ENCODE results near the gene WWTR1.

Gene WWTR1

DNA sequence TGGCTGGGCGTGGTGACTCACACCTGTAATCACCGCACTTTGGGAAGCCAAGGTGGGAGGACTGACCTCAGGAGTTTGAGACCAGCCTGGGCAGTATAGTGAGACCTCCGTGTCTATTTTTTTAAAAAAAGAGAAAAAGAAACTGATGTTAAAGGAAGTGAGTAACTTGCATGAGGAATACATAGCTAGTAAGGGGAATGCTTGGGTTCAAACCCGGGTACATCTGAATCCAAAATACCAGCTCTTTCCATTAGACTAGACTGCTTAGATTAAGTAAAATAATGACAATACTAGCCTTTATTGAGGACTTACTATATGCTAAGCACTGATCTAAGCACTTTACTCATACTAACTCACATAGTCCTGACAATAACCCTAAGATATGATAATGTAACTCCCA is 160.9 kb downstream of the WWTR1 start:
- no peak for DNase-seq (ENCODE audit: low spot score)
- in situ Hi-C loops (cut with MboI; ENCODE audit: low pct_unique_long_range_greater_than_20kb, low sequenced_read_pairs, unreplicated experiment) = no loop called here
- TF ChIP-seq, protein P1, sequence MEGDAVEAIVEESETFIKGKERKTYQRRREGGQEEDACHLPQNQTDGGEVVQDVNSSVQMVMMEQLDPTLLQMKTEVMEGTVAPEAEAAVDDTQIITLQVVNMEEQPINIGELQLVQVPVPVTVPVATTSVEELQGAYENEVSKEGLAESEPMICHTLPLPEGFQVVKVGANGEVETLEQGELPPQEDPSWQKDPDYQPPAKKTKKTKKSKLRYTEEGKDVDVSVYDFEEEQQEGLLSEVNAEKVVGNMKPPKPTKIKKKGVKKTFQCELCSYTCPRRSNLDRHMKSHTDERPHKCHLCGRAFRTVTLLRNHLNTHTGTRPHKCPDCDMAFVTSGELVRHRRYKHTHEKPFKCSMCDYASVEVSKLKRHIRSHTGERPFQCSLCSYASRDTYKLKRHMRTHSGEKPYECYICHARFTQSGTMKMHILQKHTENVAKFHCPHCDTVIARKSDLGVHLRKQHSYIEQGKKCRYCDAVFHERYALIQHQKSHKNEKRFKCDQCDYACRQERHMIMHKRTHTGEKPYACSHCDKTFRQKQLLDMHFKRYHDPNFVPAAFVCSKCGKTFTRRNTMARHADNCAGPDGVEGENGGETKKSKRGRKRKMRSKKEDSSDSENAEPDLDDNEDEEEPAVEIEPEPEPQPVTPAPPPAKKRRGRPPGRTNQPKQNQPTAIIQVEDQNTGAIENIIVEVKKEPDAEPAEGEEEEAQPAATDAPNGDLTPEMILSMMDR (IDR thresholded peaks at IDR 0.05; ENCODE audit: extremely low read depth, insufficient read depth, missing control alignments) = no peak

DNA sequence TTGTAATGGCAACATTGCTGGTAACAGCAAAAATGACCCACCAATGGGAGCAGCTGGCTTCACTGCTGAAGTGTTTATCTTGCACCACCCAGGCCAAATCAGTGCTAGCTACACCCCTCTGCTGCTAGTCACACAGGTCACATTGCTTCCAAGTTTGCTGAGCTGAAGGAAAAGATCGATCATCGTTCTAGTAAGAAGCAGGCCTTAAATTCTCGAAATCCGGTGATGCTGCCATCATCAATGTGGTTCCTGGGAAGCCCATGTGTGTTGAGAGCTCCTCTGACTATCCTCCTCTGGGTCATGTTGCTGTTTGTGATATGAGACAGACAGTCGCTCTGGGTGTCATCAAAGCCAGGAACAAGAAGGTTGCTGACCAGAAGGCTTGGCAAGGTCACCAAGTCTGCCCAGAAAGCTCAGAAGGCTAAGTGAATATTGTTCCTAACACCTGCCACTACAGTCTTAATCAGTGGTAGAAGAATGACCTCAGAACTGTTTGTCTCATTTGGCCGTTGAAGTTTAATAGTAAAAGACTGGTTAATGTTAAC is 162.2 kb downstream of the WWTR1 start:
- in situ Hi-C loops (cut with MboI; ENCODE audit: low pct_unique_long_range_greater_than_20kb, low sequenced_read_pairs, unreplicated experiment) = no loop called here
- no peak for DNase-seq (ENCODE audit: low spot score)
- TF ChIP-seq, protein P1 (IDR thresholded peaks at IDR 0.05; ENCODE audit: extremely low read depth, insufficient read depth, missing control alignments) = no peak

DNA sequence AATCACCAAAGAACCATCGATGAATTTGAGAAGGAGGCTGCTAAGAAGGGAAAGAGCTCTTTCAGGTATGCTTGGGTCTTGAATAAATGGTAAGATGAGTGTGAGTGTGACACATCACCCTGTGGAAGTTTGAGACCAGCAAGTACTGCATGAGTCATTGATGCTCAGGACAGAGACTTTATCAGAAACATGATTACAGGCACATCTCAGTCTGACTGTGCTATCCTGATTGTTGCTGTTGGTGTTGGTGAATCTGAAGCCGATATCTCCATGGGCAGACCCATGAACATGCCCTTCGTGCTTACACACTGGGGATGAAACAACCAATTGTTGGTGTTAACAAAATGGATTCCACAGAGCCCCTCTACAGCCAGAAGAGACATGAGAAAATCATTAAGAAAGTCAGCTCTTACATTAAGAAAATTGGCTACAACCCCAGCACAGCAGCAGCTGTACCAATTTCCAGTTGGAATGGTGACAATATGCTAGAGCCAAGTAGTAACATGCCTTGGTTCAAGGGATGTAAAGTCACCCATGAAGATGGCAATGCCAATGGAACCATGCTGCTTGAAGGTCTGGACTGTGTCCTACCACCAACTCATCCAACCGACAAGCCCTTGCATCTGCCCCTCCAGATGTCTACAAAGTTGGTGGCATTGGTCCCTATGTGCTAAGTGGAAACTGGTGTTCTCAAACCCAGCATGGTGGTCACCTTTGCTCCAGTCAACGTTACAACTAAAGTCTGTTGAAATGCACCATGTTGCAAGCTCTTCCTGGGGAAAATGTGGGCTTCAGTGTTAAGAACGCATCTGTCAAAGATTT is 162.9 kb downstream of the WWTR1 start:
- in situ Hi-C loops (cut with MboI; ENCODE audit: low pct_unique_long_range_greater_than_20kb, low sequenced_read_pairs, unreplicated experiment) = no loop called here
- DNase-seq (ENCODE audit: low spot score) = no peak
- TF ChIP-seq, protein P1 (IDR thresholded peaks at IDR 0.05; ENCODE audit: extremely low read depth, insufficient read depth, missing control alignments) = no peak

DNA sequence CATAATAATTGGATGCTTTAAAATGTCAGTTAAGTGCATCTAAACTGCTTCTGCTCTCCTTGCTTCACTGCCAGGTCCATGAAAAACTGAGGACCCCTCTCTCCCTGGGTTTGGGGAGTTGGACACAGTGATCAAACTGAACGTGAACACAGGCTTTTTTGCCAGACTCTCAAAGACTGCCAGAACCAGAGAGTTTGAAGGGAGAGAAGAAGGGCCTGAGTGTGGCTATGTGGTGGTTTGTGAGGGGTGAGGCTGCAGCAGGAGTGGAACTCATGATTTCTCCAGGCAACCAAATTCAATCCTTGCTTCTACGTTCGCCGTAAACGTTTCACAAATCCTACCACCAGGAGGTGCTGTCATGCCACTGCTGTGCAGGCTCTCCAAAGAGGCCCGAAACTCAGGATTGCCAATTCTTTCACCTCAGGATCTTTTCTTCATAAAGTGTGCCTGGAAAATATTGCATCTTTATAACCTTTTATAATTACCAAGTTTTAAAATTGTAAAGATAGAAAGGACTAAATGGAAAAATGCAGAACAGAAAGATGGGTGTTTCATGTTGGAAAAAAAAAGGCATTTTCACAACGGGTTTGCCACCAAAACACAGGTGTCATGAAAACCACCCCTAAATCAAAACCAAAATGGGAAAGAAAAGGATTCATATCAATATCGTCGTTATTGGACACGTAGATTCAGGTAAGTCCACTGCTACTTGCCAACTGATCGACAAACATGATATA is 163.6 kb downstream of the WWTR1 start:
- TF ChIP-seq, protein P1 (IDR thresholded peaks at IDR 0.05; ENCODE audit: extremely low read depth, insufficient read depth, missing control alignments) = peak; percentile 73
- DNase-seq (ENCODE audit: low spot score) = peak; percentile 44
- in situ Hi-C loops (cut with MboI; ENCODE audit: low pct_unique_long_range_greater_than_20kb, low sequenced_read_pairs, unreplicated experiment) = no loop called here

DNA sequence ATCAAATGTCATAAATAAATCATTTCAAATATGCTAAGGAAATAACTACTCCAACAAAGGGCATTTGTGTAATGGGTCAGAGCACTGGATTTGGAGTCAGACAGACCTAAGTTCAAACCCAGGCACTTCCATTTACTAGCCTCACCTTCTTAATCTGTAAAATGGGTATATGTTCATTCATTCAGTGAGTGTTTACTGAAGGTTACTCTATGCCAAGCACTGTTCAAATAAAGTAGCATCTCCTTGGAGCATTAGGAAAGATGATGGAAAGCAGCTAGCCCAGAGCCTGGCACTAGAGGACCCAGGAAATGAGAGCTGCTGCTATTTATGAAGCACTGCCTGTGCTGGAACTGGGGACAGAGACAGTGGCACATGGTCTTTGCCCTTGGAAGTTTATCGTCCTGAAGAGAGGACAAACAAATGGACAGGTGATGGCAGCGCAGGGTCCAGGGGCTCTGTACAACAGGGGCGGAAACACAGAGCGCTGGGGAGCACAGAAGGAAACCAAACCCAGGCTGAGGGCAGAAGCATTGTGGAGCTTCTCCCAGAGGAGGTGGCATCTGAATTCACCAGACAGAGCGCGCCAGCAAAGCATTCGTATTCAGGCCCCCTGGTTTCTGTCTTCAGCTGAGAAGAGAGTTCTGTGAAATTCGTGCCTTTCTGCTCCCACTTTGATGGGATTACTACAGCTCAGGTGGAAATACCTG is 164.4 kb downstream of the WWTR1 start:
- DNase-seq (ENCODE audit: low spot score) = no peak
- in situ Hi-C loops (cut with MboI; ENCODE audit: low pct_unique_long_range_greater_than_20kb, low sequenced_read_pairs, unreplicated experiment) = no loop called here
- TF ChIP-seq, protein P1 (IDR thresholded peaks at IDR 0.05; ENCODE audit: extremely low read depth, insufficient read depth, missing control alignments) = no peak

DNA sequence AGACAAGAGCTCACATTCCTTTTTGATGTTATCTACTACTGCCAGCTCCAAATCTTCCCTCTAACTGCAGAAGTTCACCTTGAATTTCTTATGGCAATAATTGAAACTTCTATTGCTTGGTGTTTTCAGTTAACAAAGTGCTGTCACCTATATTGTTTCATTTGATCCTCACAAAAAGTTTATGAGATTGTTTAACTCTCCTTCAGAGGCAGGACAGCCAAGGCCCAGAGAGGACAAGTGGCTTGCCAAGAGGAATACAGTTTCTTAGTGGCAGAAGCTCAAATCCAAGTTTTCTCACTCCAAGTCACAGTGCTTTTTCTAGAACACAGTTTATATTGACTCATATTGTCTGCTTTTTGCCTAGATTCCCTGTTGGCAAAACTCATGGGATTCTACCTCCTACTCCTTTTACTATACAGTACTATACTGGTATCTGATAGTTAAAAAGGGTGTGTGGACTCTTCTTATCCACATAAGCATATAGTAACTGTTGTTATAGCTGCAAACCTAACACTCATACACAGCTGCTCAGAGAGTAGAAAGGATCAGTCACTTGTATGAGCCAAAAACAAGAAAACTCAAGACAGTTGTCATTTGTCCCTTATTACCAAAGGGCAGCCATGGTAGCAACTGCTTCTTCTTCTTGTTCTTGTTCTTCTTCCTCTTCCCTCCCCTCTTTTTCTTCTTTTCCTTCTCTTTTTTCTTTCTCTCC is 167.4 kb downstream of the WWTR1 start:
- in situ Hi-C loops (cut with MboI; ENCODE audit: low pct_unique_long_range_greater_than_20kb, low sequenced_read_pairs, unreplicated experiment) = no loop called here
- DNase-seq (ENCODE audit: low spot score) = no peak
- TF ChIP-seq, protein P1 (IDR thresholded peaks at IDR 0.05; ENCODE audit: extremely low read depth, insufficient read depth, missing control alignments) = no peak

Data from GM13977 (cell line).